Fibroblast of peridontal ligament (primary cell): ENCODE data around the gene CCNYL1.
"Not testable (repeated sequence)": the region's sequence is repeated elsewhere in the genome, so short reads cannot be mapped to it uniquely, and the experiment has no call there.

Experiments used
- DNase-seq: peaks from one replicate; pipeline ENCODE4 v3.0.0-alpha.2; 2010; ENCODE audit errors: extremely low read depth

Gene CCNYL1

DNA sequence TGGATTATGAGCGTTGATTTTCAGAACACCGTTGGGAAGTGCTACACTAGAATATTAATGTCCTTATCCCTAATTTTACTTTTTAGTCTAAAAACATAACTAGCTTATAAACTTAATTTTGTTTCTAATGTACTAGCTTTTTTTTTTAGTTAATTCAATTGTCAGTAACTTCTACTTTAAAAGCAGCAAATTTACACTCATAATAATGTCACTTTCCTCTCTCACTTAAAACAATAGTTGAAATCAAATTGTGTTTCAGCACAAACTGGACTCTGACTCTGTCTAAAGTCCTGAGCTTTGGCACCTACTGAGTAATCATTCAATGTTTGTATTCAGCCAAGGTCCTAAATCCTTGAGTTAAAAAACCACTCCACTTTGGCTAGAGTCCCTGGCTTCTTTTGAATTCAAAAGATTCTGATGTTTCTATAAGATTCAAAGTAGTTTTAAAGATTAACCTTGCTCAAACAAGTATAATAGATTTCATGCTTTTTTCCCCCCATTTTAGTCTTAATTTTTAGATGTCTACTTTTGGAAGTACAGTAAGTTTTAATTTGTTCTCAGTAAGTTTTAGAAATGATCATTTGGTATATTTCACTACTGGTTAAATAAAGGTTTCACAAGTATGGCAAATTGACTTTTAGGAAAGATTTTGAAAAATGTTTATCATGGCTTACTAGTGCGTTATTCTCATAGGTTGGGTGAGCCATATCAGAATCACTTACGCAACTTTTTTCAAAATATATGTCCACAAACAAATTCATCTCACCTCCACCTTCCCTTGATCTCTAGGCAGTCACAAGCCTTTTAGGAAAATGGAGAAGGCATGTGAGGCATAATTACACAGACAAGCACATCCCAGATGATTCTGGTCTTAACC lies 23.4 kb downstream of the CCNYL1 start:
- DNase-seq = no peak

DNA sequence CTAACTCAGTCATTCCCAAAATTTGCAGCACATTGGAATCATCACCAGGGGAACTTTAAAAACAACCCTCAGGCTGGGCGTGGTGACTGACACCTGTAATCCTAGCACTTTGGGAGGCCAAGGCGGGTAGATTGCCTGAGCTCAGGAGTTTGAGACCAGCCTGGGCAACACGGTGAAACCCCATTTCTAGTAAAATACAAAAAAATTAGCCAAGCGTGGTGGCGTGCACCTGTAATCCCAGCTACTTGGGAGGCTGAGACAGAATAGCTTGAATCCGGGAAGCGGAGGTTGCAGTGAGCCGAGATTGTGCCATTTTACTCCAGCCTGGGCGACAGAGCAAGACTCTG lies 24.0 kb downstream of the CCNYL1 start:
- not testable (repeated sequence) for DNase-seq

DNA sequence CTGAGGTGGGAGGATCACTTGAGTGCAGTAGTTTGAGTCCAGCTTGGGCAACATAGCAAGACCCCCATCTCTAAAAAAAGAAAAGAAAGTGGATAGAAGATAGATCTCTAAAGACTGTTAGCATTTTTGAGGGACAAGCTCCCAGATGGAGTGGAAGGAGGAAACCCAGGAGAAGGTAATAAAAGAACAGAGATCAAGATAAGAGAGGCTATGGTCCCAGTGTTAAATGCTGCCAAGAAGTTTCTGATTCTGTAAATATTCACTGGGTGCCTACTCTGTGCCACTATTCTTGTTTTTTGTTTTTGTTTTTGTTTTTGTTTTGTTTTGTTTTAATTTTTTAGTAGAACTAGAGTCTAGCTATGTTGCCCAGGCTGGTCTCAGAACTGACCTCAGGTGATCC lies 32.1 kb downstream of the CCNYL1 start:
- no peak for DNase-seq

DNA sequence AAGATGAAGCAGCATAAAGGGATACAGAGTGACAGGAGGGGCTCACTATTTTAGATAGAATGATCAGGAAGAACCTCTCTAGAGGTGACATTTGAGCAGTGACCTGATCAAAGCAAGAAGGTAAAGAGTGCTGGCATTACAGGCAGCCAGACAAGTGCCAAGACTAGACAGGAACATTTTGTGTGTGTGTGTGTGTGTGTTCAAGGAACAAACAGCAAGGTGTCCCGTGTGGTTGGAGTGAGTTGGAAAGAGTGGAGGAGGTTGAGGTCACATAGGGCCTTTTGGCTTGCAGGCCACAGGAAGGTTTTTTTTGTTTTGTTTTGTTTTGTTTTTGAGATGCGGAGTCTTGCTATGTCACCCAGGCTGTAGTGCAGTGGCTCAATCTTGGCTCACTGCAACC lies 32.6 kb downstream of the CCNYL1 start:
- no peak for DNase-seq

DNA sequence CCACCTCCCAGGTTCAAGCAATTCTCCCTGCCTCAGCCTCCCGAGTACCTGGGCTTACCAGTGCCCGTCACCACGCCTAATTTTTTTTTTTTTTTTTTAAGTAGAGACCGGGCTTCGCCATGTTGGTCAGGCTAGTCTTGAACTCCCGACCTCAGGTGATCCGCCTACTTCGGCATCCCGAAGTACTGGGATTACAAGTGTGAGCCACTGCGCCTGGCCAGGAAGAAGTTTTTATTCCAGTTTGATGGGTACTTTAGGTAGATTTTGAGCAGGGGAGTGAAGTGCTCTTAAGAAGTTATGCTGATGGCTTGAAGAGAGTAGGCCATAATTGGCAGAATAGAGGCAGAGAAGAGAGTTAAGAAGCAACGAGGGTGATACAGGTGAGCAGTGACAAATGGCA lies 33.0 kb downstream of the CCNYL1 start:
- no peak for DNase-seq

DNA sequence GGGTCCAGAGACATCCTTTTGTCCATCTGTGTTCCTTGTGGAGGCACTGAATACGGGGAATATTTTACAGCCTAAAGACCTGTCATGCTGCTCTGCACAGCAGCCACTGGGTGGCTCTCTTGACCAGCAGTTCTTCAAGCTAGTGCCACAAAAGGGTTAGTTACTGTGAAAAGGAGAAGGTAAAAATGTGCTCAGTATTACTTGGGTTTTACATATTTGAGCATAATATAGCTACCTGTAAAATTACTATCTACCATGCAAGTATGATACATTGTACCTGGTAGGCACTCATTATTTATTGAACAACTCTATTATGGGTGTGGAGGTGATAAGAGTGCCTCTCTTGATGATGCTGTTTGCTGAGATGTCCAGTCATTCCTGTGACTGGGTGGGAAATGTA lies 34.7 kb downstream of the CCNYL1 start:
- DNase-seq = peak; percentile 82

DNA sequence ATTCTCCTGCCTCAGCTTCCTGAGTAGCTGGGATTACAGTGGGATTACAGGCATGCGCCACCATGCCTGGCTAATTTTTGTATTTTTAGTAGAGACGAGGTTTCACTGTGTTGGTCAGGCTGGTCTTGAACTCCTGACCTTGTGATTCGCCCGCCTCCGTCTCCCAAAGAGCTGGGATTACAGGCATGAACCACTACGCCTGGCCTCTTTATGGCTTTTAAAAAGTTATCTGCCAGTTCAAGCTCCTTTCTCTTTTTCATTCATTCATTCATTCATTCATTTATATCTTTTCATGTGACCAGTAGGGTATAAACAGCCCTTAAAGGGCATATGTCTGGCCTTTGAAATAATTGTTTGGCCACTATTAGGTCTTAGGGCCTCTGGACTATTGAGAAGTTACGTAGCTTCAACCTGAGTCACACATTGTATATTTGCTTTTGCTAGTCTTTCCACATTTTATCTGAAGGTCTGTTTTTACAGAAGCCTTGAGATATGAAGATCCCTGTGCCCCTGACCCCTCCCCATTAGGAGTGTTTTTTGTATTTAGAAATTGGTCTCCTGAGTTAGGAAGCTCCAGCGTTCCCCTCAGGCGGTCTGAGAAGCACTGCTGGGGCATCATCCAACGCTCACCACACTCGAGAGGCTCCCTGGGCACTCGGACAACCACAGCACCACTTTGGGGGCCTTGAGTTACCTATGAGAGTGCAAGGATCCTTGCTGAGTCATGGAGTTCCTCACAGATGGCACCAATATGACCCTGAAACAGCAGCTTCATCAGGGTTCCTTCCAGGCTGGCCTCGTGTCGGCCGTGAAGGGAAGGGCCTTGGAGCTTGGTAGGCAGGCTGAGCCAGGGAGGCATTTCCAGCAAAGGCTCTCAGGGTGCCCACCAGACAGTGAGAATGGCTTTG lies 36.5 kb downstream of the CCNYL1 start:
- no peak for DNase-seq

DNA sequence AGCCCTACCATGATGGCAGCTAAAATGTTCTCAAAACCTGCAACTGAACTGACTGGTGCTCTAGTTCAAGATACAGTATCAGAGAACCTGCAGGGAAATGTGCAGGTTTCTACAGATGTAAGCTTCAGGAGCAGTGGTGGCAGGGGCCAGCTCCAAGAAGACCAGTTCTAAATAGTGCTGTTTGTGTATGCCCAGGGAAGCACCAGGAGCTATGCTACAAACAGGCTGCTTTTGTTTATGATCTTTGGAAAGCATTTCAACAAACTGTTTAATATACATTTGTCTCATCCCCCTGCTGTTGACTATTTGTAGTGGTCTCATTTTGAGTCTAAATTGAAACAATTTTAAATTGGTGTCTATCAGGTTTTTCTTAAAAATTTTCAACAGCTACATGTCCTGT lies 37.6 kb downstream of the CCNYL1 start:
- no peak for DNase-seq

DNA sequence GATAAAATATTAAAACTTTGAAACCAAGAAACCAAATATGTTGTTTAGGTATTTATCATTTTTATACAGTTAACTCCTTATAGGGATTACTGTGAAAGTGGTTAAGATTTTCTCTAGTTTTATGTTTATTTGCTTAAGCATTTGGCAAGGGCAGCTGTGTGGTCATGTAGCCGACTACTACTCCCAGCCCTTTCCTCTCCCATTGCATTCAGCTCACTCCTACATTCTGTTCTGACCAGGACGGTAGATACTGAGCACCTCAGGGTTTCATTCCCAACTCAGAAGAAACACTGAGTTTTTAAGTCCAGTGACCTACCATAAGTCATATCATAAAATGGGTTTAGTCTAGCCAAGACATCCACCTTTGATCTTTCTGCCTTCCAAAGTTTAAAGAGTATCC lies 38.4 kb downstream of the CCNYL1 start:
- peak; percentile 69 for DNase-seq

DNA sequence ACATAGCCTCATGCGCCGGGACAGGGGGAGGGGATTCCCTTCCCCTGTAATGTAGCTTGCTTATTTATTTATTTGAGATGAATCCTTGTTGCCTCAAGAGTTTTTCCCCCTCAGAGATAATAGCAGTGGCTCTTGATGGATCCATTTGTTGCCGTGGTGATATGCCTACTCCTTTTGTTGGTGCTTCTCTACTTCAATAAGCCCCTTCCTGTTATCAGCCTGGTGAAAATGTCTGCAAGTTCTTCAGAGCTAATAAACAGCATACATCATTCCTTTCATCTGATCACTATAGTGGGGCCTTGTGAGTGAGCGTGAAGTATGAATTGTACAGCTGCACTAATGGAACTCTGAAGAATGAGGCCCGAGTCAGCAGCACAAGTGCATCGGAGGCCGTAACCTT lies 38.9 kb downstream of the CCNYL1 start:
- no peak for DNase-seq

DNA sequence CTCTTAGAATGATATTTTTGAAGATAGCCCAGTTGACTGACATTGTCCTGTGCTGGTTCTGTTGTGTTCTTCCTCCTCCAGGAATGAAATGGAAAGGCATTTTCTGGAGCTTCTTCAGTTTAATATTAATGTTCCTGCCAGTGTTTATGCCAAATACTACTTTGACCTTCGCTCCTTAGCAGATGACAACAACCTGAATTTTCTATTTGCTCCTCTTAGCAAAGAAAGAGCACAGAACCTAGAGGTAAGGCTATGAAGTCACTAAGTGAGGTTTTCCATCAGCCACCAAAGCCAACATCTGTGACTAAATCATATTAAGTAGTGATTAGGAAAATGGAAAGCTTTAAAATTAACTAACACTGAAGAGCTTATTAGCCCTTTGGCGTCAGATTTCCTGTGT lies 39.4 kb downstream of the CCNYL1 start:
- no peak for DNase-seq

DNA sequence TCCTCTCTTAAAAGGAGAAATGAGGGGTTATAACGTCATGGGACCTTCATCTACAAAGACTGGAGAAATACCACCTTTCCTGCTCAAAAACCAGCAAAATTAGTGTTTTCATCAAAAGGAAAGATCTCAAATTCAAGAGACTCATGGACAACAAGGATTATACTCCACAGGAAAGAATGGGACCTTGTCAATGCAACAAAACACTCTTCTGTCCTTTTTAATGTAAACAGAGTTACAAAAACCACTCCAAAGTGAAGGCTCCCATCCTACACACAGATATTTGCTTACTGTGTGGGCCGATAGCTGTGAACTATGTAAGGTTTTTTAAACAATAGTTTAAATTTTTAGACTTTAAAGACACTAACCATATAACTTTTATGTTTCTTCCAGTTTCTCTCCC lies 42.2 kb downstream of the CCNYL1 start:
- DNase-seq = not testable (repeated sequence)

DNA sequence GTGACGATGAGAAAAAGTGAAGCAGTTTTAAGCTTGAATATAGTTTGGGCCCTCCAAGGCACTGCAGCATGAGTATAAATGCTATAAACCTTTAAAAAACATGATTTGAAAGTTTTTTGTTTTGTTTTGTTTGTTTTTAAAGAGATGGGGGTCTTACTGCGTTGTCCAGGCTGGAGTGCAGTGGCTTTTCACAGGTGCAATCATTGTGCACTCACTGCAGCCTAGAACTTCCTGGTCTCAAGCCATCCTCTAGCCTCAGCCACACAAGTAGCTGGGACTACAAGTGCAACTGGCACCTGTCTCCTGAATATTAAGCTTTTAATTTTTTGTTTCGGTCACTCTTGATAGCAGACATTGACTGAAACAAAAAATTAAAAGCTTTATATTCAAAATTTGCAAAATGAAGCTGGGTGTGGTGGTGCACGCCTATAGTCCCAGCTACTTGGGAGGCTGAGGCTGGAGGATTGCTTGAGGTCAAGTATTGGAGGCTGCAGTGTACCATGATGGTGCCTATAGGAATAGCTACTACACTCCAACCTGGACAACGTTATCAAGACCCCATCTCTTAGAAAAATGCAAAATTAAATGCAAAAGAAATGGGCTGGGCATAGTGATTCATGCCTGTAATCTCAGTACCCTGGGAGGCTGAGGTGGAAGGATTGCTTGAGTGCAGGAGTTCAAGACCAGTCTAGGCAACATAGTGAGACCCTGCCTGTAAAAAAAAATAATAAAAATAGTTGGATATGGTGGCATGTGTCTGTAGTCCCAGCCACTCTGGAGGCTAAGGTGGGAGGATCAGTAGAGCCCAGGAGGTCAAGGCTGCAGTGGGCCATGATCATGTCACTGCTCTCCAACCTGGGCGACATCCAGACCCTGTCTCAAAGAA lies 43.3 kb downstream of the CCNYL1 start:
- no peak for DNase-seq

DNA sequence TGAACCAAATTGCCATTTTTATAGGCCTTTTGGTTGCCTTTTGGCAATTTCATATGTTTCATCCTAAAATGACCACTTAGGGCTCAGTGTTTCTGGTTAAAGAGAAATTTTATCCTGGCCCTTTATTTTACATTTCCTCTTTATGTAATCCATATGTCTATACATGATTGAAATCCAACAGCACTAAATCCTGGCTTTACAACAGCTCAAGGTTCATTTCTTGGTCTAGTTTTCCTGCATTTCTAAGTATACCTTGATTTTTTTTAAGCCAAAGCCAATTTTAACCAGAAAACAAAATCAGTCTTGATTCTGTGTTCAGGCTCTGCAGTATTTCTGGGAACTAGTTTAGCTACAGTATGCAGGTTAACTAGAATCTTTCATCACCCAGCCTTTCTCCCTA lies 46.6 kb downstream of the CCNYL1 start:
- DNase-seq = no peak

DNA sequence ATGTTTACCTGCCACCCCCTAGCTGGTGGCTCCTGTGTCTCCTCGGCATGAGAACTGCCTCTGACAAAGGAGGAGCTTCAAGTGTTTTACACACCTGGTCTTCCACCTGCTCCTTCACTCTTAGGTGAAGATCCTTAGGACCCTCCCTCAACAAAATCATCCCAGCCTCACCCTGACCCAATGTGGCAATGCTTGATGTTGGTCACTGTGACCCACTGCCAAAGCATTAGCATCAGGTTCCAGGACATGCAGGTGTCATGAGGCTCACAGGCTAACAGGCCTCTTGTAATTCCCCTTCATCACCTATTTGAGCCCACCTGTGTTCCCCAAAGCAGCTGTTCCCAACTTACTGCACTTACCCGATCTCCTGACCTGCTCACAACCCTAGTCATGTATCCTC lies 48.5 kb downstream of the CCNYL1 start:
- DNase-seq = no peak

DNA sequence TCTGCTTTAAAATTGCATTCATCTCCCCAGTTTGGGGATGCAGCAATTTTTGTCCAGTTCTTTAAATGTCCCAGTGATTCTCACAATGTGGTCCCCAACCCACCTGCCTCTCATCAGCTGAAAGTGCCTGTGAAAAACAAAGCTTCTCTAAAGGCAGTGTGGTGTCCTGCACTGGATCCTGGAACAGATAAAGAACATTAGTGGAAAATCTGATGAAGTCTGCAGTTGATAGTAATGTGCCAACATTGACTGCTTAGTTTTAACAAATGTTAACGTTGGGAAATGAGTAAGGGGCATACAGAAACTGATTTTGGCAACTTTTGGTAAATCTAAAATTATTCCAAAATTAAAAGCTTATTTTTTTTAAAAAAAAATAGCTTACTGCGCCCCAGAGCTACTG lies 49.0 kb downstream of the CCNYL1 start:
- no peak for DNase-seq

DNA sequence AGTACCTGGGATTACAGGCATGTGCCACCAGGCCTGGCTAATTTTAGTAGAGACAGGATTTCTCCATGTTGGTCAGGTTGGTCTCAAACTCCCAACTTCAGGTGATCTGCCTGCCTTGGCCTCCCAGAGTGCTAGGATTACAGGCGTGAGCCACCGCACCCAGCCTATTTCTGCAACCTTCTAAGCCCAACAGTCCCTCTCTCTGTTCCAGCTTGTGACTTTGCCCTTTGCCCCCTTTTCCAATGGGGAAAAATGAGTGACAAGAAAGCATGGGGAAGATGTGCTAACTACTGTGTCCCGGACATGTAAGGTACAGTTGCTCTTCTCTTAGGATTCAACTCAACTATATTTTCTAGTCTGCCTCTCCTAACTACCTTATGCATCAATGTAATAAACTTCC lies 50.0 kb downstream of the CCNYL1 start:
- DNase-seq = not testable (repeated sequence)

DNA sequence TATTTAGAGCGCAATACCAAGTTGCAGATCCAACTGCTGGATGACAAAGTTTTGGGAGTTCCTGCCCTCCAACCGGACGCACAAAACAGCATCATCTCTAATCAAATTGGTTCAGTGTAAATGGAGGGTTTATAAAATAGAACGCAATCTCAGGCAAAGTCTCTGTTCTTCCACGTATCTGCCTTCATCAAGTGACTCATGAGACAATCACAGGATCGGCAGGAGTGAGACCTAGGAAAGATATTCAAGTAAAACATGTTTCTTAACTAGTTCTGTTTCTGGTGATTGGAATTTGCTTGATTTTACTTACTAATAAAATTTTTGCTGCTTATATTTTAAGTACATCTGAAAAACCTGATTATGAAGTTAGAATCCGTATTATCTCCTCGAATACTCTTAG lies 50.7 kb downstream of the CCNYL1 start:
- DNase-seq = no peak

DNA sequence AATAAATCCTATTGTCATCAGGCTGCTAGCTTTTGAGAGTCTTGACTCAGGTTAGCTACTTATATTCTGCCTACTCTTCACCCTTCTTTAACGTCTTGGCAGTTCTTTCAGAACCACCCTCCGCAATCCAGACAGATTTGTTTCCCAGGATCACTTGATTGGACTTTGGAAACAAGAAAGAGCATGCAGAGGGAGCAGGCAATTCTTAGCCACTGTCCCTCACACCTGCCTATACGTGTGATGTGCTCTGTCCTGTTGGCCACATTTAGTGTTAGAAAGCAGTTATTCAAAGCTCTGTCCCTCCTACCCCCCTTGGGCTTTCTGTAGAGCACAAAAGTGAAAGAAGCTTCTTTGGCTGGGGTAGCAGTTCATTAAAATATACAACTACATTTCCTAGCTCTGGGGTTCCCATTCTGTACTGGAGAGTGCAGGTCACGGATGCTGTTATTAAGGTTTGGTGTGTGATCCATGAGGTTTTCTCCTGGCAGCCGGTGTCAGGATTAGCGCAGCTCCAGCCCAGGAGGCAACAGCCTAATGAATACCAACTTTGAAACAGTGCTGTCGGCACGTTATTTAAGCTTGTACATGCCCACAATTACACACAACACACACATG lies 52.0 kb downstream of the CCNYL1 start:
- no peak for DNase-seq

DNA sequence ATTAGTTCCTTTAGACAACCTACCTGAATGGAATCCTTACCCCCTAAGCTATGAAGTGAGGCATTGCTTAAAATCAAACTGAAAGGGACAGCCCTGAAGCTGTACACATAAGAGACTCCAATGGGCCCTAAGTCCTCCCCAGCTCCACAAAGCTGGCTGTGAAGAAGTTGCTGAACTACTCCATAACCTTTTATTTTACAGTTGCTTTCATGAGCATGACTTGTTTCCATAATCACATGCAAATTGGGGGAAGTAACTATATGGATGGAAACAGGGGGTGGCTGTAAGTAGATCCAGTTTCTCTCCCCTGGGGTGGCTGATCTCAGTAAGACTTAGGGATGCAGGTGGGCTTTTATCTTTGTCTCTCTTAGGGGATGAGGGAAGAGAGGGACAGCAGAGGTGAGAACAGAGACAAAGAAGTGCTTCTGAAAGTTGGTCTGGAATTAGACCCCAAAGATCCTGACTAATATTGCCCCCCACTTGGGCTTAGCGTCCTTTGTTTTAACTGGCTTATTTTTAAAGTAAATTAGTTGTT lies 52.7 kb downstream of the CCNYL1 start:
- no peak for DNase-seq

DNA sequence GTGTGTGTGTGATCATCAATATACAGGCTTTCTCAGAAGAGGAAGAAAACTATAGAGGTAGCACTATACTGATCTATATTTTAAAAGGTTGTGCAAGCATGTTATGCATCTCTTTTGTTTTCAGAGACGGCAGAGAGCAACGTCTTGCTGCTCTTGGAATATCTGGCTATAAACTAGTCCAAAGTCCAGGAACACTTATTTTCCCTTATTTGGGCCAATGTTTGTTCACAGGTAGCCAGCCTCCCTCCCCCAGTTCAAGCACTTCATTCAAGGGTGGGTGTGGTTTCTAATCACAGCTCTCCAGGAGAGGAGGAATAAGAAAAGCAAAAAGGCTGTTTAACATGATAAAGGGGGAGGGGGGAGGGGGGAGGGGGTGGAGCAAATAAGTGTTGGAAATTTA lies 54.1 kb downstream of the CCNYL1 start:
- DNase-seq = no peak
